Hepatocyte (in vitro differentiated cells): ENCODE data around the gene EXD1. TPM values are rescaled to one million over a fixed set of nuclear protein-coding genes. Genes with fewer than 3 reads are reported as not detected.

ENCODE experiments used
- DNase-seq: peaks from one replicate; pipeline ENCODE4 v3.0.0-alpha.2; 2016; ENCODE audit warnings: low spot score
- H2AFZ ChIP-seq: fragments of 200-600 bp; sonication (generic); 2 replicates; pipeline ENCODE4 v1.6.0; 2016; ENCODE audit warnings: antibody characterized with exemption, mild to moderate bottlenecking
- H3K27ac ChIP-seq: fragments of 200-600 bp; sonication (generic); 2 replicates; pipeline ENCODE4 v1.5.1; 2016; ENCODE audit warnings: mild to moderate bottlenecking
- H3K27me3 ChIP-seq: fragments of 200-600 bp; sonication (generic); 2 replicates; pipeline ENCODE4 v1.6.1; 2016
- H3K36me3 ChIP-seq: fragments of 200-600 bp; sonication (generic); replicated peaks from 2 replicates; pipeline ENCODE4 v1.5.1; 2016; ENCODE audit warnings: low read depth; ENCODE audit not compliant: insufficient read depth
- H3K4me1 ChIP-seq: fragments of 200-600 bp; sonication (generic); 2 replicates; pipeline ENCODE4 v1.5.1; 2016; ENCODE audit warnings: mild to moderate bottlenecking, moderate library complexity; ENCODE audit not compliant: insufficient read depth
- H3K4me2 ChIP-seq: fragments of 200-600 bp; sonication (generic); 2 replicates; pipeline ENCODE4 v1.6.0; 2016
- H3K4me3 ChIP-seq: fragments of 200-600 bp; sonication (generic); 2 replicates; pipeline ENCODE4 v1.5.1; 2016; ENCODE audit warnings: mild to moderate bottlenecking
- H3K79me2 ChIP-seq: fragments of 200-600 bp; sonication (generic); 2 replicates; pipeline ENCODE4 v1.6.0; 2017; ENCODE audit warnings: mild to moderate bottlenecking
- H3K9me2 ChIP-seq: fragments of 200-600 bp; sonication (generic); replicated peaks from 2 replicates; pipeline ENCODE4 v1.6.0; 2017; ENCODE audit warnings: mild to moderate bottlenecking; ENCODE audit not compliant: insufficient read depth
- H3K9me3 ChIP-seq: fragments of 200-600 bp; sonication (generic); 2 replicates; pipeline ENCODE4 v1.5.1; 2016; ENCODE audit warnings: low read depth, mild to moderate bottlenecking
- H4K20me1 ChIP-seq: fragments of 200-600 bp; sonication (generic); 2 replicates; pipeline ENCODE4 v1.6.0; 2016; ENCODE audit warnings: mild to moderate bottlenecking; ENCODE audit not compliant: insufficient read depth, poor library complexity, severe bottlenecking
- EZH2 ChIP-seq: fragments of 200-600 bp; sonication (generic); IDR thresholded peaks from 2 replicates; pipeline ENCODE4 v1.6.1; 2016; ENCODE audit warnings: antibody characterized with exemption, mild to moderate bottlenecking, borderline replicate concordance
- EZH2phosphoT487 ChIP-seq: fragments of 200-600 bp; sonication (generic); IDR thresholded peaks from one replicate; pipeline ENCODE4 v1.6.1; 2018; ENCODE audit warnings: antibody characterized with exemption, mild to moderate bottlenecking, low read depth, moderate library complexity; ENCODE audit not compliant: unreplicated experiment, severe bottlenecking
- WGBS: methylation state at CpG from one replicate; pipeline ENCODE4 v1.1.6; 2016; ENCODE audit warnings: low lambda C conversion rate; ENCODE audit errors: missing lambda C conversion rate; 5-methylcytosine and 5-hydroxymethylcytosine counted together
- polyA plus RNA-seq: library from polyadenylated mRNA; unstranded; fragments of >200 nt; fragmentation: Nextera tagmentation; extraction: Ambion mirVana; gene quantifications from 2 replicates; pipeline ENCODE4 v1.2.1, GENCODE V29; 2016
- total RNA-seq: library from RNA; depleted of rRNA; stranded (reverse); fragments of >200 nt; gene quantifications from 2 replicates; pipeline ENCODE4 v1.2.3, GENCODE V29; 2014
- TF ChIP-seq, protein P1 (sequence below): fragments of 200-600 bp; sonication (generic); IDR thresholded peaks from 2 replicates; pipeline ENCODE4 v1.5.1; 2016; ENCODE audit warnings: antibody characterized with exemption, mild to moderate bottlenecking; ENCODE audit not compliant: poor library complexity

The EXD1 gene
- total and polyA plus RNA-seq, 2 experiments from 2014 or later: not detected

DNA sequence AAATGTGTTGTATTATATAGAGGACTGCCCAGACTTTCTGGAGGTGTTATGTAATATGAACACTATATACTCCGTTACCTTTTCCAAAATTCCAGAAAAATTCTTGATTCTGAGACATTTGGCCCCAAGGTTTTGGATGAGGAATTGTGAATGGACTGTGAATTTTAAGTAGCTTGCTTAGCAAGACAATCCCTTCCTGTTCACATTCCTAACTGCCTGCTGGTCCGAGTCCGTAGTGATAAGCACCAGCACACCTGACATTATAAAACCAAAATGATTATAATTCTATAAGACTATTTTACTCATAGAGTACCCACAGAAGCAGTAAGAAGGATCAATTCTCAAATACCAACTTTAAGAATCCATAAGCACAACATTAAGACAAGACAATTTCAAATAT is 11.2 kb downstream of the EXD1 start:
- no peak for DNase-seq
- Histone ChIP-seq H3K9me3 (no peaks in the 10 kb centered on the region), H3K79me2 (no peaks in the 10 kb centered on the region), H3K36me3 (no peaks in the 10 kb centered on the region), H3K9me2 (no peaks in the 10 kb centered on the region), H3K27me3 (peaks cover 3% of the 10 kb centered on the region), H3K4me1 (no peaks in the 10 kb centered on the region), H3K4me2 (no peak overlapping the region), H3K4me3 (no peak overlapping the region), H2AFZ (no peak overlapping the region), H3K27ac (no peak overlapping the region), H4K20me1 (no peaks in the 10 kb centered on the region)
- WGBS: 68% methylated on average over 3 of the region's 3 CpGs
- TF ChIP-seq EZH2phosphoT487 (no peak), EZH2 (no peak)
- TF ChIP-seq, protein P1, sequence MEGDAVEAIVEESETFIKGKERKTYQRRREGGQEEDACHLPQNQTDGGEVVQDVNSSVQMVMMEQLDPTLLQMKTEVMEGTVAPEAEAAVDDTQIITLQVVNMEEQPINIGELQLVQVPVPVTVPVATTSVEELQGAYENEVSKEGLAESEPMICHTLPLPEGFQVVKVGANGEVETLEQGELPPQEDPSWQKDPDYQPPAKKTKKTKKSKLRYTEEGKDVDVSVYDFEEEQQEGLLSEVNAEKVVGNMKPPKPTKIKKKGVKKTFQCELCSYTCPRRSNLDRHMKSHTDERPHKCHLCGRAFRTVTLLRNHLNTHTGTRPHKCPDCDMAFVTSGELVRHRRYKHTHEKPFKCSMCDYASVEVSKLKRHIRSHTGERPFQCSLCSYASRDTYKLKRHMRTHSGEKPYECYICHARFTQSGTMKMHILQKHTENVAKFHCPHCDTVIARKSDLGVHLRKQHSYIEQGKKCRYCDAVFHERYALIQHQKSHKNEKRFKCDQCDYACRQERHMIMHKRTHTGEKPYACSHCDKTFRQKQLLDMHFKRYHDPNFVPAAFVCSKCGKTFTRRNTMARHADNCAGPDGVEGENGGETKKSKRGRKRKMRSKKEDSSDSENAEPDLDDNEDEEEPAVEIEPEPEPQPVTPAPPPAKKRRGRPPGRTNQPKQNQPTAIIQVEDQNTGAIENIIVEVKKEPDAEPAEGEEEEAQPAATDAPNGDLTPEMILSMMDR: no peak

DNA sequence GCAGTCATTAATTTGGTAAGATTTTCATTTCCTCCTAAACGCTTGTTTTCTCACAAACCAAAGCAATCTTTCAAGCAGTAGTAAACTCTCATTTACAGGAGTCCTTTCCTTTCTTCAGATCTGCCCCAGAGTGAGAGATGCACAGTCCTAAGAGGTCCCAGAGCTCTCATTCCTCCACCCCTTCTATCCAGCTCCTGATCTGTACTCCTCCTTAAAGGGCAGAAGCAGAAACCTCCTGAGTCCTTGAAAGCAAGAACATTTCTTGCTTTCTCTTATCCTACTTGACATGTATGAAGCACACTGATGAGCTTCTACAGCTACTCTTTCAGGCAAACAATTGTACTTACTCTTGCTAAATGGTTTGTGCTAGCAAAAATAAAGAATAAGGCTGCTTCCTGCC is 11.7 kb downstream of the EXD1 start:
- Histone ChIP-seq H3K4me2 (no peak overlapping the region), H3K9me2 (no peaks in the 10 kb centered on the region), H2AFZ (no peak overlapping the region), H3K4me1 (no peaks in the 10 kb centered on the region), H4K20me1 (no peaks in the 10 kb centered on the region), H3K27me3 (peaks cover 3% of the 10 kb centered on the region), H3K4me3 (no peak overlapping the region), H3K36me3 (no peaks in the 10 kb centered on the region), H3K27ac (no peak overlapping the region), H3K9me3 (no peaks in the 10 kb centered on the region), H3K79me2 (no peaks in the 10 kb centered on the region)
- 93% methylated on average over 1 of the region's 1 CpG for WGBS
- DNase-seq: no peak
- no peak for TF ChIP-seq EZH2phosphoT487
- no peak for TF ChIP-seq EZH2

DNA sequence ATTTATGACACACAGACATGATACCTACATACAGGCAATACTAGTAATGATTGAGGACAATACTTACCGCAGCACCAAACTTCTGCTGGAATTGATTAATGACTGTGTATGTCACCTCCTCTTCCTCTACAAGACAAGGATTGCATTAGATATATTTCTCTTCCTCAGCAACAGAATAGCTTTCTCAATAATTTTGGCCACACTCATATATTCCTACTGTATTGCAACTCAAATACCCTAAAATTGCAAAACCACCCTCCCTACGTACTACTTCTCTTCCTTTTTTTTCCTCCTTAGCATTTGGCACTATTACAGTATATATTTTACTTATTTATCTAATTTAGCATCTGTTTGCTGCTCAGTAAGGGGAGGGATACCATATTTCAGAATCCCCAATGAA is 14.8 kb downstream of the EXD1 start:
- peaks cover 3% of the 10 kb centered on the region for H3K27me3 ChIP-seq
- whole genome bisulfite sequencing: 93% methylated on average over 2 of the region's 2 CpGs
- no peak overlapping the region for H3K27ac ChIP-seq
- H3K9me2 ChIP-seq: no peaks in the 10 kb centered on the region
- TF ChIP-seq, protein P1: no peak
- TF ChIP-seq EZH2: no peak
- TF ChIP-seq EZH2phosphoT487: no peak
- no peak for DNase-seq
- H3K4me2 ChIP-seq: no peak overlapping the region
- H3K4me1 ChIP-seq: no peaks in the 10 kb centered on the region
- H2AFZ ChIP-seq: no peak overlapping the region
- no peak overlapping the region for H3K4me3 ChIP-seq
- H3K36me3 ChIP-seq: no peaks in the 10 kb centered on the region
- H4K20me1 ChIP-seq: no peaks in the 10 kb centered on the region
- no peaks in the 10 kb centered on the region for H3K9me3 ChIP-seq
- H3K79me2 ChIP-seq: no peaks in the 10 kb centered on the region

DNA sequence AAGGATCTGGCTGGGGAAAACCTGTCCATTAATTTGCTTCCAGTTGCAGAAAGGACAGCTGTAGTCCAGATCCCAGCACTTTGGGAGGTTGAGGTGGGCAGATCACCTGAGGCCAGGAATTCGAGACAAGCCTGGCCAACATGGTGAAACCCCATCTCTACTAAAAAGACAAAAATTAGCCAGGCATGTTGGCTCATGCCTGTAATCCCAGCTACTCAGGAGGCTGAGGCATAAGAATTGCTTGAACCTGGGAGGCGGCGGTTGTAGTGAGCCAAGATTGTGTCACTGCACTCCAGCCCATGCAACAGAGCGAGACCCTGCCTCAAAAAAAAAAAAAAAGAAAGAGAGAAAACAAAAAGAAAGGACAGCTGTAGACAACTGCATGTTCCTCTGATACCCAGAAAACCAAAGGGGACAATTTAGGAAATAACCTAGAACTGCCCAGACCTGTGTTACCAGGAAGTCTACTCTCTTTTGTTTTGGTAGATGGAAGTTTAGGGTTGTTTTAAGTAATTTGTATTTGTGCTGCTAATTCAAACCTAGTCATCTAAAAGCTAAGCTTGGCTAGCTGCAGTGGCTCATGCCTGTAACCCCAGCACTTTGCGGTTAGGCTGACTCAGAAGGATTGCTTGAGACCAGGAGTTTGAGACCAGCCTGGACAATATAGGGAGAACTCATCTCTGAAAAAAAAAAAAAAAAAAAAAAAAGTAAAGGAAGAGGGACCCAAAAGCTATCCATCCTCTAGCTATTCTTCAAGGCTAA is 22.7 kb downstream of the EXD1 start:
- no peak for TF ChIP-seq EZH2
- TF ChIP-seq, protein P1: no peak
- no peak for TF ChIP-seq EZH2phosphoT487
- Histone ChIP-seq H3K9me3 (no peaks in the 10 kb centered on the region), H3K27me3 (no peaks in the 10 kb centered on the region), H2AFZ (no peak overlapping the region), H4K20me1 (no peaks in the 10 kb centered on the region), H3K4me3 (no peak overlapping the region), H3K79me2 (no peaks in the 10 kb centered on the region), H3K36me3 (no peaks in the 10 kb centered on the region), H3K4me1 (no peaks in the 10 kb centered on the region), H3K27ac (no peak overlapping the region), H3K9me2 (no peaks in the 10 kb centered on the region), H3K4me2 (no peak overlapping the region)
- no peak for DNase-seq
- WGBS: 84% methylated on average over 5 of the region's 5 CpGs
